Lung (tissue), 12 donors: ENCODE results near the gene FOXJ3. TPM values are rescaled to one million over a fixed set of nuclear protein-coding genes. Genes with fewer than 3 reads are reported as not detected.
A peak's percentile ranks its signal among the peaks of the same experiment; 100 is the strongest.

Experiments used
- ATAC-seq: fragments of 200-7000 bp; cut with Tn5 transposase; one replicate; pipeline ENCODE4 v1.9.1; 2020; ENCODE audit warnings: moderate number of reproducible peaks; ENCODE audit not compliant: insufficient read depth, low FRiP score
- DNase-seq, 3 donors: peaks; one replicate each; pipeline ENCODE4 v3.0.0-alpha.2; 2013 to 2017
- H3K27ac ChIP-seq, 2 donors: one replicate each; pipeline ENCODE4 v1.5.1; 2013; ENCODE audit warnings: mild to moderate bottlenecking in 2 of 2, moderate library complexity in 2 of 2, control low read depth in 1 of 2, inconsistent platforms in 1 of 2, low read depth in 1 of 2, low read length in 1 of 2
- H3K27me3 ChIP-seq, 3 donors: one replicate each; pipeline ENCODE4 v1.5.1; 2013; ENCODE audit warnings: low read length in 2 of 3; ENCODE audit not compliant: control insufficient read depth in 3 of 3, insufficient read depth in 3 of 3
- H3K36me3 ChIP-seq, 4 donors: one replicate each; pipeline ENCODE4 v1.5.1; 2013; ENCODE audit warnings: low read length in 4 of 4, mild to moderate bottlenecking in 1 of 4, moderate library complexity in 1 of 4; ENCODE audit not compliant: control insufficient read depth in 4 of 4, insufficient read depth in 4 of 4
- H3K4me1 ChIP-seq, 5 donors: one replicate each; pipeline ENCODE4 v1.5.1; 2013; ENCODE audit warnings: low read length in 5 of 5, mild to moderate bottlenecking in 2 of 5, moderate library complexity in 1 of 5; ENCODE audit not compliant: control insufficient read depth in 5 of 5, insufficient read depth in 5 of 5
- H3K4me3 ChIP-seq: one replicate; pipeline ENCODE4 v1.5.1; 2013; ENCODE audit warnings: mild to moderate bottlenecking, control low read depth, moderate library complexity
- H3K9ac ChIP-seq, 2 donors: one replicate each; pipeline ENCODE4 v1.5.1; 2013; ENCODE audit warnings: low read length in 2 of 2, control low read depth in 1 of 2; ENCODE audit not compliant: insufficient read depth in 1 of 2
- H3K9me3 ChIP-seq, 4 donors: one replicate each; pipeline ENCODE4 v1.5.1; 2013; ENCODE audit warnings: low read length in 3 of 4, mild to moderate bottlenecking in 1 of 4, moderate library complexity in 1 of 4; ENCODE audit not compliant: control insufficient read depth in 4 of 4, insufficient read depth in 3 of 4
- CTCF ChIP-seq: IDR thresholded peaks from 2 replicates; pipeline ENCODE4 v1.5.1; 2012; ENCODE audit warnings: mild to moderate bottlenecking; ENCODE audit errors: control extremely low read depth, extremely low read depth
- WGBS, 2 donors: extraction: QIAGEN DNeasy Blood & Tissue Kit; methylation state at CpG; one replicate each; pipeline ENCODE4 v1.1.7; 2013; 5-methylcytosine and 5-hydroxymethylcytosine counted together
- polyA plus RNA-seq, 2 donors: library from polyadenylated mRNA; stranded (reverse); fragments of 200-250 nt; gene quantifications; one replicate each; pipeline ENCODE4 v1.2.1, GENCODE V29; 2013
- total RNA-seq, 2 donors: library from RNA; depleted of rRNA in 1 of 2; stranded (reverse); fragments of >200 nt in 1 of 2; gene quantifications; one replicate each; pipeline ENCODE4 v1.2.1, GENCODE V29; 2014 to 2021
- donor health status: control.
- donor health status: control.
- donor health status: Bipolar disorder and iron deficiency.
- donor health status: healthy.
- donor health status: DM: yes; HTN: yes; CAD: no.

The FOXJ3 gene
- total and polyA plus RNA-seq, 4 donors, result 11.9 to 106 (median 26.6) TPM

- ATAC-seq, result no peak
- TF ChIP-seq CTCF, result no peak
Observed at GRCh38 chr1:42130061-42130660, 204.9 kb downstream of the FOXJ3 start.

GRCh38 chr1:42128964-42129363, 206.1 kb downstream of the FOXJ3 start:
- WGBS, 2 donors, result 86 to 90% methylated on average over 3 of the region's 3 CpGs
- Histone ChIP-seq H3K9ac (no peak overlapping the region), H3K27me3 (no peaks in the 10 kb centered on the region), H3K4me3 (no peak overlapping the region), H3K36me3 (no peaks in the 10 kb centered on the region), H3K27ac (no peak overlapping the region), H3K9me3 (no peaks in the 10 kb centered on the region), H3K4me1 (peaks cover 0 to 10% (median 2%) of the 10 kb centered on the region in 5 donors)
- DNase-seq, result no peak
- no peak for TF ChIP-seq CTCF
- no peak for ATAC-seq

More at GRCh38 chr1:42130061-42130660, 204.9 kb downstream of the FOXJ3 start:
- Histone ChIP-seq H3K27me3 (no peaks in the 10 kb centered on the region), H3K4me1 (peaks cover 0 to 10% (median 3%) of the 10 kb centered on the region in 5 donors), H3K9me3 (no peaks in the 10 kb centered on the region), H3K36me3 (no peaks in the 10 kb centered on the region), H3K27ac (no peak overlapping the region), H3K9ac (no peak overlapping the region), H3K4me3 (no peak overlapping the region)
- DNase-seq, result peak in 2 of 3 donors; percentile 80 to 89
- WGBS, 2 donors, result 77 to 91% methylated on average over 5 of the region's 5 CpGs

GRCh38 chr1:42128499-42128898, 206.5 kb downstream of the FOXJ3 start:
- Histone ChIP-seq H3K4me1 (peaks cover 0 to 10% (median 2%) of the 10 kb centered on the region in 5 donors), H3K9ac (no peak overlapping the region), H3K9me3 (no peaks in the 10 kb centered on the region), H3K36me3 (no peaks in the 10 kb centered on the region), H3K4me3 (no peak overlapping the region), H3K27me3 (no peaks in the 10 kb centered on the region), H3K27ac (no peak overlapping the region)
- TF ChIP-seq CTCF, result no peak
- DNase-seq (no peak), ATAC-seq (no peak)
- 74% methylated on average over 2 of the region's 2 CpGs for WGBS, 2 donors

GRCh38 chr1:42127767-42128166, 207.3 kb downstream of the FOXJ3 start:
- H3K4me3 ChIP-seq, result no peak overlapping the region
- no peak for TF ChIP-seq CTCF
- no peaks in the 10 kb centered on the region for H3K27me3 ChIP-seq
- peaks cover 0 to 10% (median 2%) of the 10 kb centered on the region in 5 donors for H3K4me1 ChIP-seq
- WGBS, 2 donors, result 92 to 95% methylated on average over 6 of the region's 6 CpGs
- DNase-seq (no peak), ATAC-seq (no peak)
- no peak overlapping the region for H3K27ac ChIP-seq
- no peaks in the 10 kb centered on the region for H3K36me3 ChIP-seq
- H3K9ac ChIP-seq, result no peak overlapping the region
- H3K9me3 ChIP-seq, result no peaks in the 10 kb centered on the region
